Activated CD8-positive, alpha-beta T cell treated with anti-CD3 and anti-CD28 coated beads for 36 hours (primary cell): ENCODE measurements around the gene HSPE1. TPM values are rescaled to one million over a fixed set of nuclear protein-coding genes. Genes with fewer than 3 reads are reported as not detected.
"Not testable (repeated sequence)": the region's sequence is repeated elsewhere in the genome, so short reads cannot be mapped to it uniquely, and the experiment has no call there.

Experiments
- ATAC-seq: fragments of 200-7000 bp; cut with Tn5 transposase; one replicate; pipeline ENCODE4 v1.10.0; 2021; ENCODE audit warnings: mild to moderate bottlenecking, moderate library complexity
- CTCF ChIA-PET: fragments of 350-600 bp; sonication (Branson Sonifier 250); formaldehyde crosslinking; loops from one replicate; lab custom pipeline; 2021; ENCODE audit warnings: antibody characterized with exemption; lab: Charles Lee
- POLR2A ChIA-PET: fragments of 350-600 bp; sonication (Branson Sonifier 250); formaldehyde crosslinking; loops from one replicate; lab custom pipeline; 2021; ENCODE audit warnings: antibody characterized with exemption; lab: Charles Lee
- DNase-seq: peaks from one replicate; pipeline ENCODE4 v3.0.0-alpha.2; 2020
- H3K27ac Mint-ChIP-seq: one replicate; pipeline ENCODE4 v1.8.0; 2021; ENCODE audit warnings: mild to moderate bottlenecking, mixed read lengths
- H3K27me3 Mint-ChIP-seq: one replicate; pipeline ENCODE4 v1.8.0; 2021; ENCODE audit warnings: mixed read lengths
- H3K36me3 Mint-ChIP-seq: one replicate; pipeline ENCODE4 v1.8.0; 2021; ENCODE audit warnings: low read depth, mixed read lengths
- H3K4me1 Mint-ChIP-seq: one replicate; pipeline ENCODE4 v1.8.0; 2021; ENCODE audit warnings: low read depth, mixed read lengths
- H3K4me3 Mint-ChIP-seq: one replicate; pipeline ENCODE4 v1.8.0; 2021; ENCODE audit warnings: mild to moderate bottlenecking, moderate library complexity, mixed read lengths
- H3K9me3 Mint-ChIP-seq: one replicate; pipeline ENCODE4 v1.8.0; 2021; ENCODE audit warnings: mixed read lengths
- intact Hi-C: fragments of 100-400 bp; cut with micrococcal nuclease; formaldehyde crosslinking; loops from one replicate; pipeline ENCODE4 v1.10.0; 2022
- total RNA-seq, 2 experiments: library from RNA; stranded (reverse); gene quantifications; one replicate each; pipeline ENCODE4 v1.2.3, GENCODE V29; 2021
- TF ChIP-seq, protein P1 (sequence below): fragments of 200-600 bp; IDR thresholded peaks from one replicate; pipeline ENCODE4 v1.8.0; 2022; ENCODE audit warnings: antibody characterized with exemption, mild to moderate bottlenecking

HSPE1 gene
- 100 to 1,000 TPM; 345 to 356 TPM for total RNA-seq

DNA sequence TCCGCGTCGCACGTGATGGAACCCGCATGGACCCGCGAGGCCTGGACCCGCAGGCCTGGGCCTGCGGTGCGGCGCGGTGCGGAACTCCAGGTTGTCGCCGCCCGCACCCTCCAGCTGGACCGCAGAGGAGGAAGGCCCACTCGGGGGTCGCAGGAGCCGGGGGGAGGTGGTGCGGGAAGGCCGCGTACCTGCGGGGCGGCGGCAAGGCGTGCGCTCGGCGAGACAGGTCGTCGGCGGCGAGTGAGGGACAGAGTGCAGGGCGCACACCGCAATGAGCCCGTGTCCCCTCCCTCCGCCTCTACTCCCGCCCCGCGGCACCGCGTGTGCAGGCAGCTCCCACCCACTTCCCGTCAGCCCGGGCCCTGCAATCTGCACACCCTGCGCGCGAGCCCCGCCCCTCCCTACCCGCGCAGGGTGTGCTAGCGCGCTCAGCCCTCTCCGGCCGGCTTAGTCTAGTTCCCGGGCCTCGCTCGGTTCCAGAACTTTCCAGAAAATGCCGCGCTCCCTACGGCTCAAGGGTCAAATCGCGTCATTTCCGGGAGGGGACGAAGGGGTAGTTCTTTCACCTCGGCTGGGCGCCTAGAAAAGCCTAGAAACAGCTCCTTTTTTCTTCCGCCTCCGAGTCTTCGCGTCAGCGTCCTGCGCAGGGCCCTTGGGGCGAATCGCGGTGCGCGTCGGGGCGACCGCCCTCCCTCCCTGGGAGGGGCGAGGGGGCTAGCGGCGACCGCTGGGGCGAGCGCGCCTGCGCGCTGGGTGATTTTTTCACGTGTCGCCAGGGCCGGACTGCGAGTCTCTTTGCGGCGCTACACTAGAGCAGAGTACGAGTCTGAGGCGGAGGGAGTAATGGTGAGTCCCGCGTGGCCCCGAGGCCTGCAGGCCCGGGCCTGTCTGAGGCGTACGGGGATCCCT is at the start of gene HSPE1, which contains the start of gene HSPD1:
TSS of gene HSPE1 (plus strand) at position 786 of the 909 bp plus-strand sequence. CDS start at position 844, 58 bp downstream.
TSS of gene HSPD1 (minus strand) at position 247 of the 909 bp plus-strand sequence. CDS start 992 bp downstream, outside the sequence.
- Mint-ChIP-seq H3K9me3 (no peaks in the 10 kb centered on the region), H3K27ac (peak within 1 kb of the TSS; percentile 99), H3K27me3 (no peaks in the 10 kb centered on the region), H3K36me3 (peaks cover 89% of the 10 kb centered on the region), H3K4me3 (peak within 1 kb of the TSS; percentile 100), H3K4me1 (peaks cover 48% of the 10 kb centered on the region)
- ATAC-seq (peak; percentile 89), DNase-seq (peak; percentile 99)
- ChIA-PET POLR2A (interaction anchor here (0.6 to 8.5 kb wide), 22 partner anchors 8 to 310 kb away, joined by 3 to 81 read pairs (median 6); partner anchors contain the start of genes COQ10B, MARS2, MOB4 and SF3B1), CTCF (interaction anchor here (1.0 to 2.8 kb wide), 2 partner anchors 14 to 16 kb away, joined by 6 to 13 read pairs; partner anchors contain the start of gene MOB4)
- intact Hi-C loops = loop anchor here (2.0 to 5.0 kb wide), 3 partner anchors 15 to 68 kb away; partner anchors contain the start of gene COQ10B
- TF ChIP-seq, protein P1, sequence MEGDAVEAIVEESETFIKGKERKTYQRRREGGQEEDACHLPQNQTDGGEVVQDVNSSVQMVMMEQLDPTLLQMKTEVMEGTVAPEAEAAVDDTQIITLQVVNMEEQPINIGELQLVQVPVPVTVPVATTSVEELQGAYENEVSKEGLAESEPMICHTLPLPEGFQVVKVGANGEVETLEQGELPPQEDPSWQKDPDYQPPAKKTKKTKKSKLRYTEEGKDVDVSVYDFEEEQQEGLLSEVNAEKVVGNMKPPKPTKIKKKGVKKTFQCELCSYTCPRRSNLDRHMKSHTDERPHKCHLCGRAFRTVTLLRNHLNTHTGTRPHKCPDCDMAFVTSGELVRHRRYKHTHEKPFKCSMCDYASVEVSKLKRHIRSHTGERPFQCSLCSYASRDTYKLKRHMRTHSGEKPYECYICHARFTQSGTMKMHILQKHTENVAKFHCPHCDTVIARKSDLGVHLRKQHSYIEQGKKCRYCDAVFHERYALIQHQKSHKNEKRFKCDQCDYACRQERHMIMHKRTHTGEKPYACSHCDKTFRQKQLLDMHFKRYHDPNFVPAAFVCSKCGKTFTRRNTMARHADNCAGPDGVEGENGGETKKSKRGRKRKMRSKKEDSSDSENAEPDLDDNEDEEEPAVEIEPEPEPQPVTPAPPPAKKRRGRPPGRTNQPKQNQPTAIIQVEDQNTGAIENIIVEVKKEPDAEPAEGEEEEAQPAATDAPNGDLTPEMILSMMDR = no peak

DNA sequence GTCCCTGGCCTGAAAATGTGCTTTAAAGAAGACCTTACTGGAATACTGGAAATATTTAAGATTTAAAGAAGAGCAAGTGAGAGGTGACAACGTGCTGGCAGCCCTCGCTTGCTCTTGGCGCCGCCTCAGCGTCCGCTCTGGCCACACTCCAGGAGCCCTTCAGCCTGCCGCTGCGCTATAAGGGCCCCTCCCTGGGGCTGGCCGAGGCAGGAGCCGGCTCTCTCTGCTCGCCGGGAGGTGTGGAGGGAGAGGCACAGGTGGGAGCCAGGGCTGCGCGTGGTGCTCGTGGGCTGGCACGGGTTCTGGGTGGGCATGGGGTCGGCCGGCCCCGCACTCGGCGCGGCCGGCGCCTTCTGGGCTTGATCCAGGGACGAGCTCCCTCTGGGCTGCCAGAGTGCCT is 49.7 kb upstream of the HSPE1 start:
- H3K4me3 Mint-ChIP-seq = no peak overlapping the region
- no peaks in the 10 kb centered on the region for H3K27me3 Mint-ChIP-seq
- H3K4me1 Mint-ChIP-seq = peaks cover 22% of the 10 kb centered on the region
- H3K27ac Mint-ChIP-seq = no peak overlapping the region
- intact Hi-C loops = no loop called here
- CTCF ChIA-PET = interaction anchor here (1.2 to 1.4 kb wide), 2 partner anchors 12 to 36 kb away, joined by 3 read pairs; no protein-coding TSS in a partner anchor
- POLR2A ChIA-PET = interaction anchor here (0.7 to 2.1 kb wide), 8 partner anchors 8 to 474 kb away, joined by 3 to 11 read pairs (median 3); partner anchors contain the start of gene SF3B1
- ATAC-seq = no peak
- no peaks in the 10 kb centered on the region for H3K36me3 Mint-ChIP-seq
- DNase-seq = no peak
- TF ChIP-seq, protein P1 = no peak
- no peaks in the 10 kb centered on the region for H3K9me3 Mint-ChIP-seq

DNA sequence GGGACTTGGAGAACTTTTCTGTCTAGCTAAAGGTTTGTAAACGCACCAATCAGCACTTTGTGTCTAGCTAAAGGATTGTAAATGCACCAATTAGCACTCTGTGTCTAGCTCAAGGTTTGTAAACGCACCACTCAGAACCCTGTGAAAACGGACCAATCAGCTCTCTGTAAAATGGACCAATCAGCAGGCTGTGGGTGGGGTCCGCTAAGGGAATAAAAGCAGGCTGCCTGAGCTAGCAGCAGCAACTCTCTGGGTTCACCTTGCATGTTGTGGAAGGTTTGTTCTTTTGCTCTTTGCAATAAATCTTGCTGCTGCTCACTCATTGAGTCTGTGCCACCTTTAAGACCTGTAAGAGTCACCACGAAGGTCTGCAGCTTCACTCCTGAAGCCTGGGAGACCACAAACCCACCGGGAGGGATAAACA is 49.2 kb upstream of the HSPE1 start:
- DNase-seq, H3K9me3 Mint-ChIP-seq, H3K36me3 Mint-ChIP-seq, intact Hi-C loops, ATAC-seq, H3K27ac Mint-ChIP-seq, H3K27me3 Mint-ChIP-seq, H3K4me3 Mint-ChIP-seq: not testable (repeated sequence)
- POLR2A ChIA-PET = interaction anchor here (0.7 to 2.1 kb wide), 9 partner anchors 8 to 474 kb away, joined by 3 to 11 read pairs (median 3); partner anchors contain the start of gene SF3B1
- CTCF ChIA-PET = interaction anchor here (1.2 to 1.4 kb wide), 2 partner anchors 12 to 36 kb away, joined by 3 read pairs; no protein-coding TSS in a partner anchor
- peaks cover 27% of the 10 kb centered on the region for H3K4me1 Mint-ChIP-seq

DNA sequence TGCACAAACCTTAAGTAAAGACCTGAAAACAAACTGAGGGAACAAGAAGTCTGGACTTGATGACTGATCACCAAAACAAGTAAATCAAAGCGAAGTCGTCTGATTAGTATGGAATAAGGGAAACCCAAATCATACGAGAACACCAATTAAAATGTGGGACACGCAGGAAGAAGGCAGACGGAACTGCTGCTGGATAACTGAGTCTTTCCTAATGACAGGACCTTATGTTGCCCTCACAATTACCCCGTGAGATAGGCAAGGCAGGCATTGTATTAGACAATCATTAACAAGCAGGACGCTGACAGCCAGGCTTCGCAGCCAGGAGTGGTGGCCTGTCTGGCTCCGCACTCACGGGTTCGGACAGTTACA is 47.4 kb upstream of the HSPE1 start:
- Mint-ChIP-seq H3K9me3 (no peaks in the 10 kb centered on the region), H3K27me3 (no peaks in the 10 kb centered on the region), H3K36me3 (peaks cover 3% of the 10 kb centered on the region), H3K4me3 (peak overlapping the region; percentile 92), H3K27ac (peak overlapping the region; percentile 99), H3K4me1 (peaks cover 38% of the 10 kb centered on the region)
- intact Hi-C loops = loop anchor here (1.0 to 2.0 kb wide), 2 partner anchors 17 to 48 kb away; partner anchors contain the start of genes HSPE1 and SF3B1
- TF ChIP-seq, protein P1 = no peak
- ATAC-seq (no peak), DNase-seq (no peak)
- ChIA-PET CTCF (interaction anchor here (0.7 to 1.9 kb wide), 3 partner anchors 11 to 50 kb away, joined by 3 to 8 read pairs (median 6); partner anchors contain the start of gene SF3B1), POLR2A (interaction anchor here (0.5 to 3.7 kb wide), 15 partner anchors 11 to 374 kb away, joined by 3 to 15 read pairs (median 4); partner anchors contain the start of genes HSPE1, MARS2 and SF3B1)
